Suprapubic skin (tissue), 4 donors: Measurements from ENCODE around the gene GRM3. TPM values are rescaled to one million over a fixed set of nuclear protein-coding genes. Genes with fewer than 3 reads are reported as not detected.
A peak's percentile ranks its signal among the peaks of the same experiment; 100 is the strongest.

Source experiments
- DNase-seq, 2 donors: peaks; one replicate each; pipeline ENCODE4 v3.0.0-alpha.2; 2019; ENCODE audit warnings: low spot score in 2 of 2
- H3K27ac ChIP-seq: fragments of 200-600 bp; sonication (generic); one replicate; pipeline ENCODE4 v1.5.1; 2019
- H3K27me3 ChIP-seq: fragments of 200-600 bp; sonication (generic); one replicate; pipeline ENCODE4 v1.5.1; 2019
- H3K36me3 ChIP-seq: fragments of 200-600 bp; sonication (generic); one replicate; pipeline ENCODE4 v1.5.1; 2019
- H3K4me1 ChIP-seq: fragments of 200-600 bp; sonication (generic); one replicate; pipeline ENCODE4 v1.5.1; 2019
- H3K4me3 ChIP-seq: fragments of 200-600 bp; sonication (generic); one replicate; pipeline ENCODE4 v1.5.1; 2019; ENCODE audit warnings: mild to moderate bottlenecking
- H3K9me3 ChIP-seq: fragments of 200-600 bp; sonication (generic); one replicate; pipeline ENCODE4 v1.5.1; 2019
- CTCF ChIP-seq, 2 donors: fragments of 200-600 bp in 1 of 2; fragments of 450-650 bp in 1 of 2; sonication (generic) in 1 of 2; IDR thresholded peaks; one replicate each; pipeline ENCODE4 v1.5.1; 2016 to 2019; ENCODE audit warnings: antibody characterized with exemption in 2 of 2, mild to moderate bottlenecking in 1 of 2, moderate library complexity in 1 of 2
- EP300 ChIP-seq: sonication (generic); formaldehyde crosslinking; IDR thresholded peaks from one replicate; pipeline ENCODE4 v1.6.1; 2017; ENCODE audit warnings: antibody characterized with exemption
- POLR2A ChIP-seq, 2 donors: fragments of 450-650 bp; IDR thresholded peaks; one replicate each; pipeline ENCODE4 v1.6.1; 2017; ENCODE audit warnings: antibody characterized with exemption in 2 of 2, mild to moderate bottlenecking in 2 of 2, moderate library complexity in 2 of 2
- POLR2AphosphoS5 ChIP-seq, 3 donors: sonication (generic); formaldehyde crosslinking; IDR thresholded peaks; one replicate each; pipeline ENCODE4 v1.6.1; 2017; ENCODE audit warnings: antibody characterized with exemption in 3 of 3
- WGBS: methylation state at CpG from one replicate; pipeline ENCODE4 v1.1.5; 2018; 5-methylcytosine and 5-hydroxymethylcytosine counted together
- total RNA-seq, 4 donors: library from RNA; depleted of rRNA; stranded (reverse); fragments of >200 nt; gene quantifications; one replicate each; pipeline ENCODE4 v1.1.0, GENCODE V29; 2016

The GRM3 gene
- total RNA-seq, 4 donors from 2014 or later, result not detected

GRCh38 chr7:86644282-86645224 lies 844 bp downstream of the GRM3 start:
- peak overlapping the region; percentile 18 for H3K4me3 ChIP-seq
- H3K4me1 ChIP-seq, result peaks cover 15% of the 10 kb centered on the region
- H3K27me3 ChIP-seq, result peaks cover 31% of the 10 kb centered on the region
- 3% methylated on average over 41 of the region's 42 CpGs for WGBS
- TF ChIP-seq EP300 (no peak), POLR2AphosphoS5 (IDR thresholded peaks at IDR 0.05) (no peak), POLR2A (IDR thresholded peaks at IDR 0.05) (no peak), CTCF (IDR thresholded peaks at IDR 0.05) (no peak)
- no peak overlapping the region for H3K27ac ChIP-seq
- no peaks in the 10 kb centered on the region for H3K9me3 ChIP-seq
- no peak for DNase-seq
- no peaks in the 10 kb centered on the region for H3K36me3 ChIP-seq

- Histone ChIP-seq H3K4me3 (no peak overlapping the region), H3K27me3 (peaks cover 31% of the 10 kb centered on the region), H3K27ac (no peak overlapping the region), H3K9me3 (no peaks in the 10 kb centered on the region), H3K36me3 (no peaks in the 10 kb centered on the region), H3K4me1 (peaks cover 15% of the 10 kb centered on the region)
- TF ChIP-seq POLR2AphosphoS5 (IDR thresholded peaks at IDR 0.05) (no peak), EP300 (no peak)
- DNase-seq, result no peak
- 17% methylated on average over 13 of the region's 13 CpGs for WGBS
Observed at GRCh38 chr7:86645225-86645608, 1.5 kb downstream of the GRM3 start.

- WGBS, result 57% methylated on average over 2 of the region's 2 CpGs
- DNase-seq, result no peak
- peaks cover 15% of the 10 kb centered on the region for H3K4me1 ChIP-seq
- no peaks in the 10 kb centered on the region for H3K9me3 ChIP-seq
- H3K27ac ChIP-seq, result no peak overlapping the region
- peaks cover 31% of the 10 kb centered on the region for H3K27me3 ChIP-seq
- no peaks in the 10 kb centered on the region for H3K36me3 ChIP-seq
- H3K4me3 ChIP-seq, result no peak overlapping the region
- TF ChIP-seq CTCF (IDR thresholded peaks at IDR 0.05) (no peak), EP300 (no peak), POLR2AphosphoS5 (IDR thresholded peaks at IDR 0.05) (no peak), POLR2A (IDR thresholded peaks at IDR 0.05) (no peak)
Observed at GRCh38 chr7:86645676-86646276, 2.1 kb downstream of the GRM3 start.

- 74% methylated on average over 5 of the region's 5 CpGs for WGBS
- Histone ChIP-seq H3K27me3 (peaks cover 23% of the 10 kb centered on the region), H3K4me3 (no peak overlapping the region), H3K27ac (no peak overlapping the region), H3K4me1 (peaks cover 15% of the 10 kb centered on the region), H3K9me3 (no peaks in the 10 kb centered on the region), H3K36me3 (no peaks in the 10 kb centered on the region)
- no peak for DNase-seq
- TF ChIP-seq POLR2AphosphoS5 (IDR thresholded peaks at IDR 0.05) (no peak), EP300 (no peak), POLR2A (IDR thresholded peaks at IDR 0.05) (no peak), CTCF (IDR thresholded peaks at IDR 0.05) (no peak)
Observed at GRCh38 chr7:86647385-86648094, 3.8 kb downstream of the GRM3 start.

- TF ChIP-seq POLR2AphosphoS5 (IDR thresholded peaks at IDR 0.05) (no peak), POLR2A (IDR thresholded peaks at IDR 0.05) (no peak), CTCF (IDR thresholded peaks at IDR 0.05) (no peak), EP300 (no peak)
- peaks cover 21% of the 10 kb centered on the region for H3K27me3 ChIP-seq
- H3K27ac ChIP-seq, result no peak overlapping the region
- no peaks in the 10 kb centered on the region for H3K36me3 ChIP-seq
- no peaks in the 10 kb centered on the region for H3K9me3 ChIP-seq
- 65% methylated on average over 1 of the region's 1 CpG for WGBS
- no peak for DNase-seq
- H3K4me1 ChIP-seq, result peaks cover 15% of the 10 kb centered on the region
- H3K4me3 ChIP-seq, result no peak overlapping the region
Observed at GRCh38 chr7:86648169-86648568, 4.5 kb downstream of the GRM3 start.
